HG03439 (cell line): ENCODE measurements around the gene CRACDL.

Source experiments
- ATAC-seq: cut with Tn5 transposase; IDR thresholded peaks from one replicate; pipeline ENCODE4 v1.9.1; 2021; ENCODE audit warnings: mild to moderate bottlenecking, moderate library complexity; ENCODE audit not compliant: unreplicated experiment

The CRACDL gene

GRCh38 chr2:98927027-98927426, 9.0 kb downstream of the CRACDL start:
- no peak for ATAC-seq

DNA sequence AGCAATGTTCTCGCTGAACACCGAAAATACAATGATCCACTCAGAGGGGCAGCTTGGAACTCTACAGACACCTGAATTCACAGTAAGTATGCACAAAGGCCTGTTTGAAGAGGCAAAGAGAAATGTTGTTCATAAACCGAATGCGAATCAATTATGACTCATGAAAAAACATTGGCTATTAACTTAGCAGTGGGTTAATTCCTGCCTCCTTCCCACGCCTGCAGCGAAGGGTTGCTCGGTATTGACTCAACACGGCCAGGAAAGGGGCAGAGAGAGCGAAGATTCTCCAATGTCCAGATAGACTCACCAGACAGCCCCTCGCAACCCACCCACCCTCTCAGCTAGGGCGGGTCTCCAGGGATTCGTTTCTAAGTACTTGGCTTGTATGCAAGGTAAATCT, 9.4 kb downstream of the CRACDL start:
- no peak for ATAC-seq

GRCh38 chr2:98924910-98925309, 11.1 kb downstream of the CRACDL start:
- no peak for ATAC-seq

GRCh38 chr2:98924038-98924830, 11.8 kb downstream of the CRACDL start:
- ATAC-seq: no peak

GRCh38 chr2:98923244-98923940, 12.6 kb downstream of the CRACDL start:
- no peak for ATAC-seq

GRCh38 chr2:98921062-98921461, 15.0 kb downstream of the CRACDL start:
- no peak for ATAC-seq

- ATAC-seq: no peak
Measured at GRCh38 chr2:98917031-98917471, 19.0 kb downstream of the CRACDL start.

DNA sequence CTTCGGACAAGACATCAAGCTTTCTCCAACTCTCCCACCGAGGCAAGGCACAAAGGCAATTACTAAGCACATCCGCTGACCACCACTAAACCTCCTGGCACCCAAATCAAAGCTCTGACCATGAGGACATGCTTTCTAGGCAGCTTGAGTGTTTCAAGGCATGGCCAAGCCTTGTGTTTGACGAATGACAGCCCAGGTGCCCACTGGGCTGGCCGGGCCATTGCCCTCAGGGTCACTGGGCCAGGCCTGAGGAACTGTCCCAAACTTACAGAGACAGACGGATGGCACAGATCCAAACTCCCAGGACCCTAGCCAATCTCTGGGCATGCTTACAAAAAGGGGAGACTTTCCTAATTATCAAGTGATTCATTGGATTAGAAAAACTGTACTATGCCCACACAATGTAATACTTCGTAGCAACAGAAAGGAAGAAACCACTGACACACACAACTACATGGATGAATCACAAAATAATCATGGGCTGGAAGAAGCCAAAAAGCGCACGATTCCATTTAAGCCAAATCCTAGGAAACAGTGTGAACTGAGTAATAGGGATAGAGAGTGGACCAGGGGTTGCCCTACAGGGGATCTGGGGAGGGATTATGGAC, 20.2 kb downstream of the CRACDL start:
- no peak for ATAC-seq

DNA sequence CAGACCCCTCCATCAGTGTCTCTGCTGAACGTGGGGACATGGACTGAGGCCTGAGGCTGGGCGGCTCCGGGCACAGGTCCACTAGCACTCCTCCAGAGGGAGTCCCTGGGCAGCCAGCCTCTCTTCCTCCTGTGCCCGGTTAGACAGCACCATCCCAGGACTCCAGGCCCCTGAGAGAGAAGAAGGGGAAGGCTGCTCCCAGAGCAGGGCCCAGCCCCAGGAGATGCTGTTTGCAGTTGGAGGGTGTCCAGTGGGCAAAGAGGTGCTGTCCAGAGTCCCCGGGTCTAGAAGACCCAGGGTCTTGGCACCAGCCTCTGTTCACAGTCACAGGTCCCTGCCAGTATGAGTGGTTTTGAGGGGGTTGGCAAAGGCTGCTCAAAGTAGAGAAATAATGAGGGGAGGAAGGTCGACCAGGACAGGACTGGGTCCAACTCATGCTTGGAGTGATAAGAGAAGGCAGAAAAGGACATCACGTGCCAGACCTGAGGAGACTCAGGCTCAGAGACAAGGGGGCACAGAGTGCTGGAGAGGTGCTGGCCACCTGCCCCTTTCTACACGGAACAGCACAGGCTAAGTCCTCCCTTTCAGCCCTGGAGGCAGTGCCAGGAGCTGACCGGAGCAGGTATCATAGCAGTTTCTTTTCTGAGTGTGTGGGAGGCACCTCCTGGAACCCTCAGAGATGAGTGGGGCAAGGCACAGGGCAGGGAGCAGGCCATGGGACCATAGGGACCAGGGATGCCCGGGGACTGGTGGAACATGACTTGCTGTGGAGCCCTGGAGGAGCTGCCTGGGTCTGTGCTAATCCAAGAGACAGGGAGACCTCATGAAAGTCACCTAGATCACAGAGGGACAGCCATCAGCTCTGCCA, 21.1 kb downstream of the CRACDL start:
- no peak for ATAC-seq

DNA sequence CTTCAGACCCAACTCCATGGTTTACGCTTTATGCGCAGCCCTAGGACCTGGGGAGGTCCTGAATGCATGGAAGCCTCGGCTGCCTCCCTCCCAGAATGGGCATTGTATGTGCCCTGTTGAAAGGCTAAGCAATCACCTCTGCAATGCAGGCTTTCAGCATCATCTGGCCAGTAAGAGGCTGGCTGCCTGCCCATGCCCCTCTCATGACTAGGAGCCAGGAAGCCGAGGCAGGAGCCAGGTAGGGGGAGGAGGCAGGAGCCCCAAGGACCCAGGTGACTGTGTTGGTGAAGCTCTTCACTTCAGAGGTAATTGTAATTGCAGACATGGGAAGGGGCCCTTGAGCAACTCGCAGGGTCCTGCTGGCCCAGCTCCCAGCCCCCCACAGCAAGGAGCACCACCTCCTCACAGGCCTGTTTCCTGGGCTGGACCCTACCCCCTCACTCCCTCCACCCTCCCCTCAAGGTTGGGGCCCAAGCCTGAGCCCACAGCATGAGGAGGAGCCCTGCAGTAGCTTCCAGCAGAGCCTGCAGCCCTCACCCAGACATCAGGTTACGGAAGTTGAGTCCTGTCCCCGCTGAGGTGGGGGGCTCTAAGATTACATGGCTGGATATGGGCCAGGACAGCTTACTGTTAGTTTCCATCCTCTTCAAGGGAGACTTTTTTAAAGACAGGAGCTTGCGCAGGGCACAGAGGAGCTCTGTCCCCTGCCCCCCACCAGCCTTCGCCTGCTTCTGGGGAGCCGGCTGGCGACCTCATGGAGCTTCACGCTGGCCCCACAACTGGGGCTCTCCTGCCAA, 21.9 kb downstream of the CRACDL start:
- no peak for ATAC-seq

GRCh38 chr2:98912957-98913915, 22.8 kb downstream of the CRACDL start:
- no peak for ATAC-seq

DNA sequence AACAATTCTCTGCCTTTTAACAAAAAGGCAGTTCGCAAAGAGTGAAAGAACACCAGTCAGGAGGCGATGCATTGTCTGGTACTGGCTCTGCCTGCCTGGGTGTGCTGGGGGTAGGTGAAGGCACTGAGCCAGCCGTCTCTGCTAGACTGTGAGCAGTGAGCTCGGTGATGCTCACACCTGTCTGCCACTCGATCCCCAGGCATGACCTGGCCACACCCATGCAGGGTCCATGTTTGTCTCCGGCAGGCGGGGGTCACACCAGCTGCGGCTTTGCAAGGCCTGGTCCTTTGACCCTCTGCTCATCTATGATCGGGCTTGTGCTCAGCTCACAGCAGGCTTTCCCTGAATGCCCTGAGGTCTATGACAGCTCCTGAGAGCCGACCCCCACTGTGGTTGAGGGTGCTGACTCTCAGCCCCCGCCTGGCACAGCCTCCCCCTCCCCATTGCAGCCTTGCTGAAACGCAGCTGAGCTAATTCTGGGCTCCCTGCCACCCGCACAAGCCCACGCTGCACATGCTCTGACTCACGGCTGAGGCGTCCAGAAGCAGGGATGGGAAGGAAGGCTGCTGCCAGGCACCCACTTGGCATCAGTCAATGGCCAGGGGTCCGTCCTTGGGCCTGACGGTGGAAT, 23.7 kb downstream of the CRACDL start:
- no peak for ATAC-seq

- no peak for ATAC-seq
Measured at GRCh38 chr2:98911376-98912154, 24.5 kb downstream of the CRACDL start.

DNA sequence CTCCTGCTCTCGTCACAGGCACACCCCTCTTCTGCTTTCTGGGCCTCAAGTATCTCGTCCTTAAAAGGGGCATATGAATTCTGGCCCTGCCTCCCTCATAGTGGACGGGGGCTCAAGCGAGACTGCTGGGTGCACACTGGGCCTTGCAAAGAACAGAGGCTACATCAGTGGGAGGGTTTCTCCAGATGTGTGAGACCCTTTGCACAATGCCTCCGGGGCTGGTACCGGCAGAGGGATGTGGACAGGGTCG, 25.0 kb downstream of the CRACDL start:
- ATAC-seq: no peak

- no peak for ATAC-seq
Measured at GRCh38 chr2:98910349-98911125, 25.5 kb downstream of the CRACDL start.

DNA sequence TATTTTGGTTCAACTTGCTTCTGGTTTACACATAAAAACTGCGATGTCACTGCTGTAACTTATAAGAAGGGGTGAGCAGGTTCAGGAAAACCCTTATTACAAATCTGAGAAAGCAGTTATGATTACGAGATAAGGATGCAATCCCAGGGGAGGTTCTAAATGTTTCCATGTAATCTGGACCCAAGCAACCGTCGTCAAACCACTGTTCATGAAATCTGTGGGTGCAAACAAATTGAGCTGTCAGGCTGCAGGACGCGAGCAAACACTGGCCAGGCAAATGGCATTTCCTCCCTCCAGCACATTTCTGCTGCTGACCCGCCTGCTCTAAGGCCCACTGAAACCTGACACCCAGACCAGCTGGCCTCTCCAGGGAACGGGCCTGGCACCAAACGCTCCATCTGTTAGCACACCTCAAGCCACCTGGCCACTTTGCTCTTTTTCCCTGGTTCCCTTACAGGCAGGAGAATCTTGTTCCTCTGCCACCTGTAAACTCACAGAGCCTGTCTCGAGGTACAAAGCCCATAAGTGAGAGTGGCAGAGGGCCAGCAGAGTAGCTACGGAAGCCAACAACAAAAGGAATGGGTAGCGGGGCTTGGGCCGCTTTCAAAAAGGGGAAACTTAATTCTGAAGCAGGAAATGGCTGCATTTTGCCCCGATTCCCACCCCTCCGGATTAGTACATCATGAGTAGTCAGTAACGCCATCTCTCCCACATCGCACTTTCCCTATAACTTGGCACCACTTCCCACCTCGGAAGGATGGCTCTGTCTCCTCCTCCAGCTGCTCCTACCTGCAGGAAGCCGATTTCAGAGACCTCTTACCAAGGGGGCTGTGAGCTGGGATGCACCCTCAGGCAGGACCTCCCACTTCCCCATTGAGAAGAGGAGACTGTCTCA, 26.5 kb downstream of the CRACDL start:
- no peak for ATAC-seq
